Activated CD4-positive, alpha-beta T cell treated with anti-CD3 and anti-CD28 coated beads, Interleukin-2, amount 50 U/mL, for 16 hours (primary cell): ENCODE results near the gene BMPER.

Experiments used
- DNase-seq: peaks from one replicate; pipeline ENCODE4 v3.0.0-alpha.2; 2020

BMPER gene

DNA sequence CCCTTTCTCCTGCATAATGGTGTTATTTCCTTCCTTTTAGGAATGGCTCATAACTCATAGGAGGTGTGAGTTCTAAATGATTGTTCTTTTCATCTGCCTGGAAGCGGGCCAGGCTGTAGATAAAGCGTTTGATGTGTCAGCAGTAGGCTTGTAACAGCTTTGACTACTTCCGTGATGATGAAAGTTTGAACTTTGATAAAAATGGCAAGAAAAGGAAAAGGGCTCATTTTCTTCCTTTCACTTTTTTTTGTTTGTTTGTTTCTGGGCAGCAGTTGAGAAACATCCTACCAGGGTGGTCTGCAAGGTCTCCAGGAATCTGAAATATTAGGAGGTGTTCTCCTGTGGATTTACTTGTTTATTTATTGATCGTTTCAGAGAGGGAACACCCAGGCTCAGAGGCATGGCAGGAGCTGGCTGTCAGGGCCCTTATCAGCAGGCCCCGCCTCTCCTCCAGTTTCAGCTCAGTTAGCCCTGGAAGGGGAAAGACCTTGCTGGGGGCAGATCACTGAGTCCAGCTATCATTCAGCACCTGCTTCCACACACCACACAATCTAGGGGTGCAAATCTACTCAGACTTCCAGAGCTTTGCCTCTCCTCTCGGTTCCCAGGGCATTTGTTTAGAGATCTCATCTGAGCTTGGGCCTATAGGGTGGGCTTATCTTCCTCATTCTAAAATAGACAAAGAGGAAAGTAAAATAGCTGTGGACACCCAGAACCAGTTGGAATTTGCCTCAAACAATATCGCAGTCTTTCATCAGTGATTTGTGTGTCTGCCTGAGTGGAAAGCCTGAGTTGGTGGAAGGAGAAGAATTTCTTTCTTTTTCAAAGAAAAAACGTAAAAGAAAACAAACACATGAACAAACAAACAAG, 130.9 kb downstream of the BMPER start:
- DNase-seq, result no peak

DNA sequence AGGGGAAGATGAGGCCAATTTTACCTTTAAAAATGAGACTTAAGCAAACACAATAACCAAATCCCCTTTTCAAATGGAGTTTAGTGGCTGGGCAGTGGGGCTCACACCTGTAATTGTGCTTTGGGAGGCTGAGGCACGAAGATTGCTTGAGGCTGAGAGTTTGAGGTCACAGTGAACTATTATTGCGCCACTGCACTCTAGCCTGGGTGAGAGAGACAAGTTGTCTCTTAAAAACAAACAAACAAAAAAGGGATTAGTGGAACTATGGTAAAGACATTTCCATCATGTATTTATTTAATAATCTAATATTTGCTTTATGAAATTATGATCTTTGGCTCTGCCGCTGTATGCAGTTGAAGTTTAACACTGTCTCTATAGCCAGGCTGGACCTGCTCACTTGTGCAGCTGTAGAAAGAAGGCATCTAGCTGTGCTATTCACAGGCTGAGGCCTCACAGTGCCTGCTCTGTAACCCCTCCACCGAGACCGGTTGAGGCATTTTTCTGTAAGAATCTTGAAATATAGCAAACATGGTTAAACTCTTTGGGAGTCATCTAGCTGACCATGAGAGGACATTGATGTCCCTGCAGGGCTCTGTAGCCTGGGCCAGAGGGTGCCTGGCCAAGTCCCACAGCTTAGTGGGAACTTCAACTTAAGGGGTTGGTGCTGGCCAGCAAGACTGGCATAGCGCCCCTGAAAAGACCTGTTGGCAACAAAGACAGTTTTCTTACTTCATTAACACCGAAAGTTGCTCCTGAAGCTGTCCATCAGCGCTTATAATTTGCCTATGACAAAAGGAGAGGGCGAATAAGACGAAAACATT, 131.8 kb downstream of the BMPER start:
- no peak for DNase-seq

DNA sequence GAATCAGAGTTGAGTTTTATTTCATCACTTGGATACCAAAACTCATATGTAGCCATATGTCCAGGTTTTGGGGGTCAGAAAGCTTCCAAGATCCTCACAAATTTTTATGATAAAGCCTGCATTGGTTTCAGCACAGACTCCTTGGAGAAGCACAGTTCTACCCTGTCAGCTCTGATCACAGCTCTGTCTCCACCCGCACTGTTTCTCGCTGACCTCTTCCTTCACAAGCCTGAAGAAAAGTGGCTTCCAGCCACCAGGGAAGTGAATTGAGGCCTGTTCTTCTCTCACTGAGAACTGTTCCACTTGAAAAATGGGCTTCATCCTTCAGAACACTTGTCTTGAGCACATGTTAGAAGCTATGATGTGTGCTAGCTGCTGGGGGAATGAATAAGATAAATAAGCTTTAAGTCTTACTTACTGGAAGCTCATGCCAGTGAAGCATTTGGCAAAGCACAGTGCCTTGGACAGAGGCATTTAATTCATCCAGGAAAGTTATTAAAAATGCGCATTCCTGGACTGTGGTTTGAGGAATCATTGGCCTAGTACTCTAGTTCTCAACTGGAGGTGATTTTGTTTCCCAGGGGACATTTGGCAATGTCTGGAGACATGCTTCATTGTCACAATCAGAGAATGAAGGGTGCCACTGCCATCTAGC, 133.6 kb downstream of the BMPER start:
- DNase-seq, result no peak

DNA sequence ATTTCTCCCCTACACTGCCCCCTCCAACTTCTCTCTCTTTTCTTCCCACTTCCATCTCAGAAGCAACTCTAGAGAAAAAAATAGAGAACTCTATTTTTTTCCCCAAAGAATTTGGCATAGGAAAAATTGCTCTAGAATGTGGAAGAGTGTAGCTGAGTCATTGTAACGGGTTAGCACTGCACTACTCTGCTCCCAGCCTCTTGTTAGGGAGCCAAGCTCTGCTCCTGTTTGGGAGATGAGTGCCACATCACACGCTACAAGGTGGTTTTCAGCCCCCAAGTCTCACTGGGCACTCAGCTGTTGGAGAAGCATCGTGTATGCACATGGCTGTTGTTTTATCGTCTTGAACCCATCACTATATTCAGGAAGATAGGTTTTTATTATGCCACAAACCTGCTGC, 136.4 kb downstream of the BMPER start:
- no peak for DNase-seq

DNA sequence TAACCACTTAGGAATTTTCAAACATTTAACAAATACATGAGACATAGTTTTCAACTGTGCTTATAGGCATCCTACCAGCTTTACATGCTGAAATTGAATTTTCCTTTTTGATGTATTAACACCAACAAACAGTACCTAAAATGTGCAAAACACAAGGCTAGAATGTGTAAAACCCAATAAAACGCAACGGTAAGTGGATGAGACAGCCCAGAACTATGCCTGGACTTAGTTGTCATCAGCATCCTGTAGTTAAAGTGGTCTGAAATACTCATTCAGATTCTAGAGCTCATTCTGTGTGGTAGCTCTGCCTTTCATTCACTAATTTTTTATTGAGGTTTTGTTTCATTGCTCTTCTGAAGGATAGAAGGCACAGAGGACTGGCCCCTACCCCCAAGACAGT, 137.1 kb downstream of the BMPER start:
- no peak for DNase-seq

DNA sequence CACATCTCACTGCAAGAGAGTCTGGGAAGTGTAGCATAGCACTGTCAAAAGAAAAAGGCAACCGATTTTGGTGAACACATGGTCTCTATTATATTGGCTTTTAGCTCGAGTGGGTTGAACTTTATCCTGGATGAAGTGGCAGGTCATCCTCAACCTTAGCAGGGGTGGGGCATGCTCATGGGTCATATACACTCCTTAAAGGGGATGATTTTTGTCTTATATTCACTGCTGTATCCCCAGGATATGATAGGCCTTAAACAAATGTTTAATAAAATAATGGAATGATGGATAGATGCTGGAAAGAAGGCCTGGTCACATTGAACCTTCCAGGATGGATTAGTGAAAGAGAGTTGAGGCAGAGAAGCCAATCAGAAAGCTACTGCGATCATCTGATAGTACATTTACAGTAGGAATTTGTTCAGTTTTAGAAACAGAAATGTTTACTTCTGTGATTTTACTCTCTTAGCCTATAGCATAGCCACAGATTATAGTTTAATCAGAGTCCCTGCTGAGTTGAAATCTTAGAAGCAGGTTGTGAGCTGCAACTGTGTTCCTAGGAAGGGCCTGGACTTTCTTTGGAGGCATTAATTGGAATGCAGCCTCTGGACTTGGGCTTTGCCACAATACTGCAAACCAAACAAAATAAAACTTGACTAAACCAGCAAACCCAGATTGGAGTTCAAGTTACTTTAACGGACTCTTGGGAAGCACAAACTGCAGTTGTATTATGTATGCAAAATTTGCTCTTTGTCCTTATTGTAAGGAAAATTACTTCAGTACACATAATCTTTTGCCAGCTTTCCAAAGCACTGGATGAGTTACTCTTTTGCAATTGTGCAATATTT, 138.3 kb downstream of the BMPER start:
- DNase-seq, result no peak

DNA sequence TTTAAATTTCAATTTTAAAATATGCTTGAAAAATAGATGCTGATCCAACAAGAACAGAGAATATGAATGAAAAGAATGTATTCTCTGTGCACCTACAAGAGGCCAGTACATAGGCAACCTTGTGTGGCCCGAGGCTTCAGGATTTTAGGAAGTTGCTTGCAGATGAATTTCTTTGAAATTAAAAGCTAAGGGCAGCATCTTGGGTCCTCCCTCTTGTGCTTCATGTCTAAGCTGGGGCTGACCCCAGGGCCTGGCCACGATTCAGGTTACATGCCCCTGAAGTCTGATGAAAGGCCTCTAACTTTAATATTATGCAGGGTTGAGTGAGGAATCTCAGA, 138.9 kb downstream of the BMPER start:
- no peak for DNase-seq

DNA sequence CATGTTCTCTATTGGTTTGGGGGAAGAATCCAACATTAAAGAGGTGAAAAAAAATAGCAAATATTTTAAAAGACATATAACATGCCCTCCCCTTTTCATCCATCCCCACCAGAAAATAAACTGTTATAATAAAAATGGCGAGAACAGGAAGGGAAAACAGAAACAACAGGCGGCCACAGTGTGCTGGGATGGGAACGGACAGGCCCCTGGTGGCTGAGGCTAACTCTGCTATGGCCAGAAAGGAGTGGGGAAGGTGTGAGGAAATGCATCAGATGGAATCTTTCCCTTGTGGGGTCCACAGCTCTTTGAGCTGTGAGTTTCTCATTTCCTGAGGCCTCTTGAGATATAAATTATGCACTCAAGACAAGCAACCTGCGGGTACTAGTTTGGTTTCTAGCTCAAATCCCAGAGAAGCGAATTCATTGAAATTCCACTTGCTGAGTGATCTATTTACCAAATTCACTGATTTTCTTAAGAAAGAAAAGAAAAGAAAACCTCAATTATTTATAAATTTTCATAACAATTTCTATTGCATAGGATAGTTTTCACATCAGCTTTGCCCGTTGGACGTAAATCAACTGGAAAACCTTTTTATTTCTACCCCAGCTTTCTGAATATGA, 139.5 kb downstream of the BMPER start:
- no peak for DNase-seq

DNA sequence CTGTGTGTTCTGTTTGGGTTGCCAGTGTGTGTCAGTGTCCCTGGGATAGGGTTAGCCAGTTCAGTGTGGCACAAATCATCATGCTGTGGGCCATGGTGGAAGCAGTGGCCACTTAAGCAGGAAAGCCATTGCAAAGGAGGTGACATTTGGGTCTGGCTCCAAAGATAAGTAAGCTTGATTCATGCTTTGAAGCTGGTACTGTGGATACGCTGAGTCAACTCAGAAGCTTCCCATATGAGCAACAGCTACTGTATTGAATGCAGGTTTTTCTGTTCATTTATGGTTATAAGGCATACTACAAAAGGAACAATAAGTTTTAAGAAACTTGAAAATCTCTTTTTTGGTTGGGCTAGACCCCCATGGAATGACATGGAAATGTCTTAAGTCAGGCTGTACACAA, 143.1 kb downstream of the BMPER start:
- no peak for DNase-seq

DNA sequence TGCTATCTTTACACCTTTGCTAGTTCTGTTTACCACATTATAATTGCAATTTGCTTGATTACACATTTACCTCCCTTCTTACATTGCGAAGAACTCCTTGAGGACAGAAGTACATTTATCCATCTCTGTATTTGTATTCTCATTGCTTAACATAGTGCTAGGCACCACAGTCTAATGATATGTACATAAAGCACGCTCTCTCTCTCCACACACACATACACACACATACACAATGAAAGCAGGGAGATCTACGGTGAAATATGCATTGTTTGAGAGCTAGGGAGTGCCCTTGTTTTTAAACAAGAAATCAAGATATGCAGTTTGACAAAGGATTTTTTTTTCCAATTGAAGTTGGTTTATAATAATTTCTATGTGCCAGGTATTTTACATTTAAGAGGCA, 148.7 kb downstream of the BMPER start:
- DNase-seq, result no peak

DNA sequence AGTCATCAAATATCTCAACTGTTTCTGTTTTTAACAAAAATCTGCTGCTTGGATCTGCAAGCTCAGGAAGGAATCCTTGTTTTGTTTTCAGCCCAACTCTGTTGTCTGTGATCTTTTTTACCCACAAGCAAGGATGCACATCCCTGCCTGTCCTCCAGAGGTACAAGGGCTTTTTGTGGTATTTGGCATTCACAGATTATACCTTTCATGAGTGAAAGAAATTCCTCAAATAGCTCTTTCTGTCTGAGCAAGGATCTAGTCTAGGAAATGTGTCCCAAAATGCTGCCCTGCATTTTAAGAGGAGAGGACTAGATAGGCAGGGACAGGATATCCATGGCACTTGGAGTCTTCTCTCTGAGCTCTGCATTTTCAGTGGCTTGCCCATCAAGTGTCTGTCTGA, 151.8 kb downstream of the BMPER start:
- DNase-seq, result no peak

DNA sequence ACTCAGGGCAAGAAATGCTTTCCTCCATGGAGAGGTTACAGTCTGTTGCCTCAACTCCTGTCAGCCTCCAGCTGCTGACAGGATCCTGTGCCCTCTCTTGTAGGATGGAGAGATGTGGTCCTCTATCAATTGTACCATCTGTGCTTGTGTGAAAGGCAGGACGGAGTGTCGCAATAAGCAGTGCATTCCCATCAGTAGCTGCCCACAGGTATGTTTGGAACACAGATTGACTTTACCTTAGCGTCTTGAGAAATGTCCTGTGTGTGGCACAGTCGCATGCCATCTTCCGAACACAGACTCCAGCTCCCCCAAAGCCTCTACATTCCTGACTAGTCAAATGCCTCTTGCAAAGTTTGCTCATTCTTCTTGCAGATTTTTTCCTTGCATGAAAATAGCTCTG, 152.6 kb downstream of the BMPER start:
- DNase-seq, result no peak

DNA sequence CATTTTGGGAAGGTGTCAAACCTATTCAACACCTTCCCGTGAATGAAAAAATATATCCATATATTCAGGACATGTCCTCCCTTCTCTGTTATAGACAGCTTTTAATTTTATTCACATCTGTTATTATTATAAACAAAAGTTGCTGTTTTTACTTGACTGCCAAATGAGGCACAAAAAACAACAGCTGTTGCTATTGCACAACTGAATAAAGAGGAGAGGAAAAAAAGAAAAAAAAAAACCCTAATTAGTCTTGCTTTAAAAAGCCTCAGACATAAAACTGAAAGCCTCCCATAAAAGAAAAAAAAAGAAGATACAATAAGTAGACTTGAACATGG, 153.4 kb downstream of the BMPER start:
- DNase-seq, result no peak

DNA sequence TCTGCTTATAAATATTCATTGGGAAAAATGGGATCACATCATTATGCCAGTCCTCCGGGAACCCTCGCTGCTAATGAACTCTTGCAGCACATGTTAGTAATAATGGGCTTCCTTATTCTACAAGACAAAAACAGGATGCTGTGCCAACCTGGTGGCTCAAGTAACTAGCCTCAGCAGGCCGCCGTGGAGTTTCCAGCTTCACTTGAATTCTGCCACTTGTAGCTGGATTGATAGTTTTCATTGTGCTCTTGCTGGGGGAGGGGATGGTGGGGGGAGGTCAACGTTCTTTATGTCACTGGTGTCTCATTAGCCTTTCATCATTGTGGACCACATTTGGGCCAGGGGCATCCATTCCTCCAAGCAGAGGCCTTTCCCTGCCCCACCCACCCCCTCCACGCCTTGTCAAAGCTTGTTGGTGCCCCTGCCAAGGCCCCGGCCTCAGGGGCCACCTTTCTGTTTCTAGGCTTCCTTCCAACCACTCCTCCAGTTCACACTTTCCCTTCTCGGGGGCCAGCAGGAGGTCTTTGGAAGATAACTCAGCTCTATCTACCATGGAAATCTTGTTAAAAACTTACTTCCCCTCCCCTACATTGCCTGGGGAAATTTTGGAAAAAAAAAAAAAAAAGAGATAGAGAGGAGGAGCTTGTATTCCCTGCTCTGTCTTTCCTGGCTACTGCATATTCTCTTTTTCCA, 153.9 kb downstream of the BMPER start:
- DNase-seq, result no peak

DNA sequence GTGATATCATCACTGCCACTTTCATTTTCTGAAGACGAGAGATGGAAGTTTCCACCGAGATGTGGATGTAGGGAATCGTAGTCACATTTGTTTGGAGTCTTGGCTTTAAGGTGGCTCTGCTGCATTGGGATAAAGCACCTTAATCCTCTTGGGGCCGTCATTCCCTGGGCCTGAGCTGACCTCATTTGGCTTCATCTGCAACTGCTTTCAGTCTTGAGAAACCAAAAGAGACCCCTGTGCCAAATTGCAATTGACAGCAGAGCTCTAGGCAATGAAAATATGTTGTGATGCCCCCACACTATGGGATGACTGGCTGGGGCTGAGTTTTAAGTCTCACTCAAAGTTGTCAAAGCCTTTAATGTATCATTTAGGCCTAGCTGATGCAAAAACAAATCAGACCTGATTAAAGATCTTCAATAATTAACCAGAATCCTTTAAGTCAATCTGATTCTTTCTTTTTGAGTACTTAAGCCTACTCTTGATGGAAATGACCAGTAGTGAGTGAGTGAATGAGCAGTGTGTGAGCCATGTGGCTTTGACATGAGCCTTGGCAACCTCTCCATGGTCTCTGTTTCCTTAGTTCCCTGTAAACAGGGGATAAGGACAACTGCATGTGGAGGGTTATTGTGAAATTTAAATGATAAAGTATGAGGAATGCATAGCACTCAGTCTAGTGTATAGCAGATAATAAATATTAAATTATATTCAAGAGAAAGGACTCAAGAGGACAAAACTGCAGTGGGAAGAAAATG, 155.0 kb downstream of the BMPER start:
- no peak for DNase-seq

DNA sequence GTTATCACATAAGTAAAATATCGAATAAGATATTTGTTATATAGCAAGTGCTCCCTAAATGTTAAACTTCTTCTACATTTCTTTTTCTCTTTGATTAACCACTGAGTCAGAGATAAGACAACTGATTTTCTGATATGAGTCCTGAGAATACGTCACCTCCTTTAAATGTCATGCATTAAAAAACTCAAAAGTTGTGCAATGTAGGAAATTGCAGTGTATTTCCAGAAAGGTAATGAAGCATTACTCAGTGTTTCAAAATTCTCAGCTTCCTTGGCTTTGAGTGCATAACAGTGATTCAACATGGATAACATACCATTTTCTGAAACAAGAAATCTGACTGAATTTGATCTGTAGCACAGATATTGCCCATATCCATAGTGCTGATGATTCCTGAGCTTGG, 155.8 kb downstream of the BMPER start:
- no peak for DNase-seq

DNA sequence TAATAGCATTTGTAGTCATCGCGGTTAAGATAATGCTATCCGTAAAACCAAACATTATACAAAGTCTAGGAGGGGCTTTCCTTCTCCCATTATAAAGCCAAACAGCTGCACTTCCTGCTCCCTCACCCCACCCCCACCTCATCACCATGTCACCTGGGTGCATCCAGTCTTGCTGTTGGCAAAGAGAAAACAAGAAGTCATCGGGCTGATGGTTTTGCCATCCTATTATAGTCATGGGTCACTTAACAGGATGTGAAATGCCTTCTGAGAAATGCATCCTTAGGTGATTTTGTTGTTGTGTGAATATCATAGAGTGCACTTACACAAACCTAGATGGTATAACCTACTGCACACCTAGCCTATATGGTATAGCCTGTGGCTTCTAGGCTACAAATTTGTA, 157.0 kb downstream of the BMPER start:
- DNase-seq, result no peak

DNA sequence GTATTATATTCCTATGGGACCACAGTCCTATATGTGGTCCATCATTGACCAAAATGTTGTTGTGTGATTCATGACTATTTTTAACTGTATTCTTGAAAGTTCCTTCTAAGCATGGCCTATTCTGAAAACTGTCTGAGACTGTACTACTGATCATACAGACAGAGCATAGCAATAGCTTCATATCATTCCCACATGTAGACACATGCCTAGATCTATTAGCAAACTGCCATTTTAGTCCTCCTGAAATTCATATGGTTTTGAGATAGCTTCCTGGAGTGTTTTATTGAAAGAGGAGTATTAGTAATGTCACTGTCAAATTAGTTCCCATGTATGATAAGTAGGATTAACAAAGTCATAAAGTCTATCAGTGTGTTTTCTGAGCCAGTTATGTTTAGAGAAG, 157.5 kb downstream of the BMPER start:
- no peak for DNase-seq

DNA sequence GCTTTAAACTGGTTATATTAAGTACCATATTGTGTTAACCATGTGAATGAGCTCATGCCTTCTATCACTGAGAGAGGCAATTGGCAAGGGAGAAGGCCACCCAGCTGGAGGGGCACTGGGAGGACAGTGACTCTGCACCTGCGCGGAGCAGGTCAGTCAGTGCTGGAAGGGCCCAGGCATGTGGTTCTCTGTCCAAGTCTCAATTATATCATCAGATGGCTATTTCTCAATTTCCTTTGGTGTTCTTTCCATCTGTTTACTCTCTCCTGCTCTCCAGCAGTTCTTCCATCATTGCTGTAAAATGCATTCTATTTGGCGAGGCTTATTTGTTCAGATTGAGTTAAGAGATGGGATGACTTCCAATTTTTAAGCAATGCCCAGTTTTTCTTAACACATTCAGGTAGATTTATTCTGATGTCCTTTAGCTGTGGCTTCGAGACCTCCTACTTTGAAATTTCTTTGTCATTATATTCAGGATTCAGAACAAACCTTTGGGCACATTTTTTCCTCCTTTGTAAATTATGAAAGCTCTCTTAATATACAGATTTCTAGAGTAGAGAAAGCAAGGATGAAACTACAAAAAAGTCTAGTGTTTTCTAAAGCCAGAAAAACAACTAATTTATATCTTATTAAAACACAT, 159.3 kb downstream of the BMPER start:
- DNase-seq, result no peak

DNA sequence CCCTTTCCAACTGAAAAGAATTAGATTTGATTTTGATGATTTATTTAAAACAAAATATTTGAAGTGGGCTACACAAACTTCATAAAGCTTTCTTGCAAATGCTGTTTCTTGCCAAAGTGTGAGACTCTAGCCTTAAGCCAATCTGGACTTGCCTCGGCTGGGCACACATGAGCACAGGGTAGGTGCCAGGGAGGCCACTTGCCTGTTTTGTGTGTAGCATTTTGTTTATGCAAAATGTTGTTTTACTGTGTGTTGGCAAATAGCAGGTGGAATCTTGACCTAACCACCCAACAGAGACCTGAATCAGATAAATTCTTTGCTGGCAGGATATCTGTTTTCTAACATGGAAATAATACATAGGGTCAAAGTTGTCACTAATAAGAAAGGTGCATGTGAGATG, 161.1 kb downstream of the BMPER start:
- DNase-seq, result no peak
